Heart right ventricle (tissue), 16 donors: ENCODE measurements around the gene LAMTOR4. TPM values are rescaled to one million over a fixed set of nuclear protein-coding genes. Genes with fewer than 3 reads are reported as not detected.

Source experiments
- ATAC-seq, 8 donors: fragments of 200-7000 bp; cut with Tn5 transposase; one replicate each; pipeline ENCODE4 v1.9.1; 2020; ENCODE audit warnings: mild to moderate bottlenecking in 8 of 8, moderate library complexity in 8 of 8, moderate number of reproducible peaks in 1 of 8
- DNase-seq, 2 donors: peaks; one replicate each; pipeline ENCODE4 v3.0.0-alpha.2; 2020
- H3K27ac ChIP-seq, 10 donors: fragments of 200-600 bp; sonication (generic) in 2 of 10; one replicate each; pipeline versions ENCODE4 v1.5.0 to v1.8.0; 2020 to 2022; ENCODE audit warnings: mild to moderate bottlenecking in 3 of 10
- H3K27me3 ChIP-seq, 7 donors: fragments of 200-600 bp; one replicate each; pipeline ENCODE4 v1.8.0; 2021 to 2022; ENCODE audit warnings: mild to moderate bottlenecking in 2 of 7
- H3K36me3 ChIP-seq, 9 donors: fragments of 200-600 bp; sonication (generic) in 1 of 9; one replicate each; pipeline versions ENCODE4 v1.5.0 to v1.8.0; 2020 to 2022; ENCODE audit warnings: mild to moderate bottlenecking in 2 of 9
- H3K4me1 ChIP-seq, 9 donors: fragments of 200-600 bp; sonication (generic) in 1 of 9; one replicate each; pipeline versions ENCODE4 v1.5.0 to v1.8.0; 2020 to 2022; ENCODE audit warnings: mild to moderate bottlenecking in 4 of 9
- H3K4me3 ChIP-seq, 10 donors: fragments of 200-600 bp; sonication (generic) in 2 of 10; one replicate each; pipeline versions ENCODE4 v1.5.0 to v1.8.0; 2020 to 2022; ENCODE audit warnings: mild to moderate bottlenecking in 7 of 10, moderate library complexity in 2 of 10
- H3K9me3 ChIP-seq, 11 donors: fragments of 200-600 bp in 10 of 11; sonication (generic) in 2 of 11; one replicate each; pipeline versions ENCODE4 v1.5.0 to v1.8.0; 2013 to 2022; ENCODE audit warnings: mild to moderate bottlenecking in 2 of 11, control low read depth in 1 of 11, moderate library complexity in 1 of 11
- WGBS, 2 donors: extraction: QIAGEN DNeasy Blood & Tissue Kit; methylation state at CpG; one replicate each; pipeline ENCODE4 v1.1.7; 2013; ENCODE audit warnings: inconsistent platforms in 1 of 2; 5-methylcytosine and 5-hydroxymethylcytosine counted together
- intact Hi-C, 10 donors: fragments of 100-400 bp; cut with DNase I; formaldehyde crosslinking; loops; one replicate each; pipeline versions ENCODE4 v1.11.1 to v1.14.2; 2022
- polyA plus RNA-seq, 2 donors: library from polyadenylated mRNA; stranded (reverse); fragments of 200-250 nt; gene quantifications; one replicate each; pipeline ENCODE4 v1.2.3, GENCODE V29; 2013
- total RNA-seq, 10 donors: library from RNA; stranded (reverse); fragmentation: NEBNext Ultra II Directional in 3 of 10; extraction: Animal tissue kit (Norgen Biotek cat#: 25700) in 3 of 10; gene quantifications; one replicate each; pipeline versions ENCODE4 v1.2.1 to v1.2.4, GENCODE V29; 2021 to 2023
- TF ChIP-seq, protein P1 (sequence below), 9 donors: fragments of 200-600 bp; sonication (generic) in 2 of 9; IDR thresholded peaks; one replicate each; pipeline versions ENCODE4 v1.5.0 to v1.8.0; 2021 to 2022; ENCODE audit warnings: antibody characterized with exemption in 9 of 9, mild to moderate bottlenecking in 5 of 9, moderate library complexity in 1 of 9
- donor health status: Arrhythmogenic right ventricular cardiomyopathy.
- donor health status: ischemic (EF 13 %, LVEDD 7.1; RV severe dilation, severe dysfunction).
- donor health status: healthy with polysubstance abuse.
- donor health status: DM: no; HTN: yes; CAD: no.
- donor health status: DM: no; HTN: no; CAD: no.
- donor health status: ischemic (EF 25% LVEDD 6.9; RV normal size, moderate dysfunction).
- donor health status: ischemic (EF 25% LVEDD 5.7; RV mildly dilated, moderate dysfunction).
- donor health status: healthy.
- donor health status: DM: yes; HTN: yes; CAD: no.
- donor health status: Ischemic cardiomyopathy.
- donor health status: ischemic (EF 35%, LVEDD 5.7; RV mildly dilated, moderate dysfunction).
- donor health status: nonischemic (EF 11% LVEDD 7.7; RV severe dilation, severe dysfunction).
- donor health status: DM: yes; HTN: yes; CAD: no.
- donor health status: PGD.
- donor health status: ischemic (EF 29% LVEDD 5.4; RV normal size, mild dysfunction).
- donor health status: nonischemic (EF 23%, LVEDD 6.1; RV moderate dilation, normal function).

LAMTOR4 gene
- total and polyA plus RNA-seq, 12 donors: 72.3 to 210 (median 90.6) TPM

DNA sequence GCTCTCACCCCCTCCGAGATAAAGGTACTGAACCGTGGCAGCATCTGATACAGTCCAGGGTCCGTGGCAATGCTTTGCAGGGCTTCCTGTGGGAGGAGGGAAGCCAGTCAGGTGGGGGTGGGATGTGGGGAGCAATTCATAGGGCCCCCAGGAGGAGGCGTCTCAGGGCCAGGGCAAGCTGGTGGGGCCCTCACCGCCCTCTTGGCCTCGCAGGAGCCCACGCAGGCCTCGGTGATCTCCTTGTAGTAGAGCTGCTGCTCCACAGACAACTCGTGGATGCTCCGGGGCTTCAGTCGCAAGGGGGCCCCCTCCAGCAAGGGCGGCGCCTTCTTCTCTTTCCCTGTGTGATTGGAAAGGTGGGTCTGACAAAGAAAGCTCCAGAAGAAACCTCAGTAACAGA is 36.8 kb upstream of the LAMTOR4 start:
- no peak overlapping the region for H3K27ac ChIP-seq
- H3K4me3 ChIP-seq: no peak overlapping the region
- no peaks in the 10 kb centered on the region for H3K27me3 ChIP-seq
- 86 to 90% methylated on average over 13 of the region's 13 CpGs for WGBS, 2 donors
- DNase-seq (no peak), ATAC-seq (no peak)
- no peaks in the 10 kb centered on the region for H3K4me1 ChIP-seq
- no peaks in the 10 kb centered on the region for H3K9me3 ChIP-seq
- H3K36me3 ChIP-seq: peaks cover 0 to 84% (median 23%) of the 10 kb centered on the region in 9 donors
- TF ChIP-seq, protein P1, sequence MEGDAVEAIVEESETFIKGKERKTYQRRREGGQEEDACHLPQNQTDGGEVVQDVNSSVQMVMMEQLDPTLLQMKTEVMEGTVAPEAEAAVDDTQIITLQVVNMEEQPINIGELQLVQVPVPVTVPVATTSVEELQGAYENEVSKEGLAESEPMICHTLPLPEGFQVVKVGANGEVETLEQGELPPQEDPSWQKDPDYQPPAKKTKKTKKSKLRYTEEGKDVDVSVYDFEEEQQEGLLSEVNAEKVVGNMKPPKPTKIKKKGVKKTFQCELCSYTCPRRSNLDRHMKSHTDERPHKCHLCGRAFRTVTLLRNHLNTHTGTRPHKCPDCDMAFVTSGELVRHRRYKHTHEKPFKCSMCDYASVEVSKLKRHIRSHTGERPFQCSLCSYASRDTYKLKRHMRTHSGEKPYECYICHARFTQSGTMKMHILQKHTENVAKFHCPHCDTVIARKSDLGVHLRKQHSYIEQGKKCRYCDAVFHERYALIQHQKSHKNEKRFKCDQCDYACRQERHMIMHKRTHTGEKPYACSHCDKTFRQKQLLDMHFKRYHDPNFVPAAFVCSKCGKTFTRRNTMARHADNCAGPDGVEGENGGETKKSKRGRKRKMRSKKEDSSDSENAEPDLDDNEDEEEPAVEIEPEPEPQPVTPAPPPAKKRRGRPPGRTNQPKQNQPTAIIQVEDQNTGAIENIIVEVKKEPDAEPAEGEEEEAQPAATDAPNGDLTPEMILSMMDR (IDR thresholded peaks at IDR 0.05): no peak
- intact Hi-C loops: no loop called here

DNA sequence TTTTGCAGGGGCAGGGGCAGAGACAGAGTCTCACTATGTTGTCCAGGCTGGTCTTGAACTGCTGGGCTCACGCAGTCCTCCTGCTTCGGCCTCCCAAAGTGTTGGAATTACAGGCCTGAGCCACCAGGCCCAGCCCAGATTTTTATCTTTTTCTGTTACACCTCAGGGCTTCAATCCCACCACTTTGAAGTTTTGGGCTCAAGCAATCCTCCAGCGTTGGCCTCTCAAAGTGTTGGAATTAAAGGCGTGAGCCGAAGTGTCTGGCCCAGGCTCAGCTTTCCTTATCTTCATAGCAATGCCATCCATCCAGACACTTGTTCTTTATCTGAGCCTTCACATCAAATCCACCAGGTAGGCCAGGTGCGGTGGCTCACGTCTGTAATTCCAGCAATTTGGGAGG is 33.7 kb upstream of the LAMTOR4 start:
- ATAC-seq: no peak
- H3K4me1 ChIP-seq: peaks cover under 1 to 12% (median 8%) of the 10 kb centered on the region in 9 donors
- H3K36me3 ChIP-seq: peaks cover 0 to 53% (median 18%) of the 10 kb centered on the region in 9 donors
- no peak overlapping the region for H3K4me3 ChIP-seq
- no peaks in the 10 kb centered on the region for H3K9me3 ChIP-seq
- H3K27ac ChIP-seq: no peak overlapping the region
- intact Hi-C loops: no loop called here
- WGBS, 2 donors: 88 to 91% methylated on average over 7 of the region's 7 CpGs
- no peaks in the 10 kb centered on the region for H3K27me3 ChIP-seq
- DNase-seq: no peak
- TF ChIP-seq, protein P1 (IDR thresholded peaks at IDR 0.05): no peak

DNA sequence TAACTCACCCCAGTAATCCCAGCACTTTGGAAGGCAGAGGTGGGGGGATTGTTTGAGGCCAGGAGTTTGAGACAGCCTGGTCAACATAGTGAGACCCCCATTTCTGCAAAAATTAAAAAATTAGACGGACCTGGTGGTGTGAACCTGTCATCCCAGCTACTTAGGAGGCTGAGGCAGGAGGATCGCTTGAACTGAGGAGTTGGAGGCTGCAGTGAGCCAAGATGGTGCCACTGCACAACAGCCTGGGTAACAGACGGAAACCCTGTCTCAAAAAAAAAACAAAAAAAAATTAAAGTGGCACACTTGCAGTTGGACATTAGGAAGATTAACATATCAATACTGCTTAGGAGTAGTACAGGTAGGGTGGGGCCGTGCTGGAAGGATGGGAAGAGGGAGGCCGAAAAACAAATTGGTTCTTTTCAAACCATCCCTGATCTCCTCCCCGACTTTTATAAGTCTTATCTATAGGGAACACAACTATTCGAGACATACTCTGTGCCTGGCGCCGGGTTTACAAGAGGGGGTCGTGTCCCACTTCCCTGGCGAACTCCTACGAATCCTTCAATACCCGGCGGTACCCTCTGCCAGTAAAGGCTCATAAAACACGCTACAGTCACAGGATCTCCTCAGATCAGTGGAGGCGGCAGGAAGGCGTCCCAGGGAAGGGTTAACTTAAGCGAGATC is 30.2 kb upstream of the LAMTOR4 start:
- peaks cover 0 to 28% (median 0%) of the 10 kb centered on the region in 9 donors for H3K36me3 ChIP-seq
- intact Hi-C loops: loop anchor here in 3 of 10 donors (1.0 to 2.0 kb wide), 2 partner anchors 17 to 18 kb away; partner anchors contain the start of genes AP4M1 (in 3 of the 3) and MCM7 (in 3 of the 3)
- H3K4me1 ChIP-seq: peaks cover 5 to 21% (median 17%) of the 10 kb centered on the region in 9 donors
- H3K27me3 ChIP-seq: no peaks in the 10 kb centered on the region
- ATAC-seq: no peak
- 22 to 24% methylated on average over 18 of the region's 18 CpGs for WGBS, 2 donors
- TF ChIP-seq, protein P1 (IDR thresholded peaks at IDR 0.05): no peak
- no peak for DNase-seq
- H3K27ac ChIP-seq: peak overlapping the region in 9 of 10 donors; percentile 83 to 94 (median 87)
- peak overlapping the region; percentile 51 to 86 (median 74) for H3K4me3 ChIP-seq
- H3K9me3 ChIP-seq: no peaks in the 10 kb centered on the region

DNA sequence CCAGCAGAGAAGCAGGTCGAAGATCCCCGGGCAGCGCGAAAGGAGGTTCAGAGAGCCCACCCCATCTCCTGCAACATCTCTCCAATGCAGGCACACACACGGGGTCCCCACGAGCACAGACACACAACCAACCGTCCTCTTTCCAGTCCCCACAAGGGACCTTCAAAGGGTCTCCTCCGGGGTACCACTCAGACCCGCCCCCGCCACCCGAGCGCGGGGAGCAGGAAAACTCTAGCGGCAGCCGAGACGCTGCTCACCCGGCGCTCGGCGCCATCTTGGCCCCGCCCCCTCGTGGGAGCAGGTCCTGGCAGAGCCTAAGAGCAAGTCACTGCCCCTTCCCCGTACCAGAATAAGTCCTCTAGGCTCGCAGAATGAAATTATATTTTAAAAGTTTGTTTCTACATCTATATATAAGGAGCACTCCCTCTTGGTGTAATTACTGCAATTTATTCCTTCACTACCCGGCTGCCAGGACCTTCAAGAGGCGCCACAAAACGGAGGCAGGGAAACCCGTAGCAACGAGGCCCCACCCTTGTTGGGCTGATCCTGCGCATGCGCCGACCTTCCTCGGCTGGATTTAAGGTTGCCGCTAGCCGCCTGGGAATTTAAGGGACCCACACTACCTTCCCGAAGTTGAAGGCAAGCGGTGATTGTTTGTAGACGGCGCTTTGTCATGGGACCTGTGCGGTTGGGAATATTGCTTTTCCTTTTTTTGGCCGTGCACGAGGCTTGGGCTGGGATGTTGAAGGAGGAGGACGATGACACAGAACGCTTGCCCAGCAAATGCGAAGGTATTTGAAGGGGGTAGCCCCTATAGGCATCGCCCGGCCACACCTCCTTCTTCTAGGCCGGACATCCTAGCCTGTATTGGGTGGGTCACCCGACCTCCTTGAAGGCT is 29.4 kb upstream of the LAMTOR4 start, which contains the start of the genes CNPY4 and TAF6:
TSS of gene CNPY4 (plus strand) at position 563 of the 898 bp plus-strand sequence. CDS start at position 674, 111 bp downstream.
TSS of gene TAF6 (minus strand) at position 287 of the 898 bp plus-strand sequence. CDS start 5,149 bp downstream, outside the sequence.
- DNase-seq: peak; percentile 96 to 97
- 0% methylated on average over 49 of the region's 49 CpGs for WGBS, 2 donors
- TF ChIP-seq, protein P1 (IDR thresholded peaks at IDR 0.05): peak in 1 of 9 donors; percentile 3
- H3K36me3 ChIP-seq: peaks cover 0 to 25% (median 0%) of the 10 kb centered on the region in 9 donors
- H3K9me3 ChIP-seq: no peaks in the 10 kb centered on the region
- peak within 1 kb of the TSS; percentile 83 to 94 (median 89) for H3K27ac ChIP-seq
- peaks cover 5 to 21% (median 17%) of the 10 kb centered on the region in 9 donors for H3K4me1 ChIP-seq
- no peaks in the 10 kb centered on the region for H3K27me3 ChIP-seq
- peak; percentile 91 to 98 (median 95) for ATAC-seq
- intact Hi-C loops: loop anchor here in 3 of 10 donors (1.0 to 2.0 kb wide), 2 partner anchors 18 to 19 kb away; partner anchors contain the start of genes AP4M1 (in 3 of the 3) and MCM7 (in 3 of the 3)
- H3K4me3 ChIP-seq: peak within 1 kb of the TSS; percentile 51 to 86 (median 74)
